ENCODE measurements around the gene NUSAP1. TPM values are rescaled to one million over a fixed set of nuclear protein-coding genes. Genes with fewer than 3 reads are reported as not detected.
A peak's percentile ranks its signal among the peaks of the same experiment; 100 is the strongest.

Gene NUSAP1
- polyA plus RNA-seq, 3 donors, result 2.4 to 4.0 (median 3.5) TPM

DNA sequence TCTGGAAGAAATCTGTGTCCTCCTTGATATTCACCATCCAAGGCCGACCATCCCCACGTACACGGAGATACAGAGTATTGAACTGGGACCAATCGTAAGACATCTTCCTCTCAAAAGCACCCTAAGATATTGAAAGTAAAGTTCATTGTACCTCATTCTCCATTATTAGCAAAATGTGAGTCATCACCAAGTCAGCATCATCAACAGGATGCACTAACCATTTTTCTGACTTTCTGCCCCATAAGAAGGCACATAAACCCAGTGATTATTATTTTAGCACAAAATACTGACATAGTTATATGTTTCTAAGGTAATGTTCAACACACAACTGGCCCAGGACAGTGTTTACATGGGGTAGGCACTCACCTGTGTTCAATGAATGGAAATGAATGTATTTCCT is 62.2 kb downstream of the NUSAP1 start:
- no peak for DNase-seq
- Histone ChIP-seq H3K27ac (ENCODE audit: low read depth in 1 of 2, low read length in 2 of 2) (no peak overlapping the region), H3K4me2 (replicated peaks; ENCODE audit: extremely low read depth, low read length, poor library complexity, severe bottlenecking) (no peak overlapping the region), H3K27me3 (ENCODE audit: control insufficient read depth in 2 of 2, insufficient read depth in 2 of 2, low read length in 2 of 2) (no peaks in the 10 kb centered on the region), H3K79me2 (ENCODE audit: insufficient read depth, low read length) (no peaks in the 10 kb centered on the region), H3K4me3 (replicated peaks in 1 of 3; ENCODE audit: low read depth in 2 of 3, low read length in 3 of 3) (no peak overlapping the region), H3K36me3 (replicated peaks in 1 of 2; ENCODE audit: control insufficient read depth in 1 of 2, insufficient read depth in 2 of 2, low read length in 2 of 2) (peaks cover 19 to 32% of the 10 kb centered on the region in 2 donors), H3K4me1 (ENCODE audit: control insufficient read depth in 1 of 2, insufficient read depth in 2 of 2, low read length in 2 of 2) (peaks cover 7 to 9% of the 10 kb centered on the region in 2 donors), H2AFZ (ENCODE audit: insufficient read depth, low read depth, low read length, poor library complexity, severe bottlenecking) (no peak overlapping the region), H3K9ac (ENCODE audit: insufficient read depth, low read length, poor library complexity, severe bottlenecking) (no peak overlapping the region), H4K20me1 (ENCODE audit: insufficient read depth, low read length) (no peaks in the 10 kb centered on the region), H3K9me3 (replicated peaks in 1 of 2; ENCODE audit: control insufficient read depth in 1 of 2, insufficient read depth in 1 of 2, low read length in 2 of 2) (no peaks in the 10 kb centered on the region)
- peaks cover 0 to 2% (median 0%) of the 10 kb centered on the region in 3 donors for H3K27me3 Mint-ChIP-seq (ENCODE audit: low read depth in 3 of 3)
- H3K4me1 Mint-ChIP-seq, result peaks cover 15% of the 10 kb centered on the region
- peaks cover 25 to 55% of the 10 kb centered on the region in 2 donors for H3K36me3 Mint-ChIP-seq
- WGBS (ENCODE audit: insufficient coverage), result no CpG with 5 or more reads among the region's 4 CpGs
- H3K27ac Mint-ChIP-seq, result peak overlapping the region in 1 of 7 donors; percentile 22
- peaks cover 0 to 5% (median 0%) of the 10 kb centered on the region in 7 donors for H3K9me3 Mint-ChIP-seq
- intact Hi-C loops (cut with micrococcal nuclease), result no loop called here
- TF ChIP-seq, protein P1, sequence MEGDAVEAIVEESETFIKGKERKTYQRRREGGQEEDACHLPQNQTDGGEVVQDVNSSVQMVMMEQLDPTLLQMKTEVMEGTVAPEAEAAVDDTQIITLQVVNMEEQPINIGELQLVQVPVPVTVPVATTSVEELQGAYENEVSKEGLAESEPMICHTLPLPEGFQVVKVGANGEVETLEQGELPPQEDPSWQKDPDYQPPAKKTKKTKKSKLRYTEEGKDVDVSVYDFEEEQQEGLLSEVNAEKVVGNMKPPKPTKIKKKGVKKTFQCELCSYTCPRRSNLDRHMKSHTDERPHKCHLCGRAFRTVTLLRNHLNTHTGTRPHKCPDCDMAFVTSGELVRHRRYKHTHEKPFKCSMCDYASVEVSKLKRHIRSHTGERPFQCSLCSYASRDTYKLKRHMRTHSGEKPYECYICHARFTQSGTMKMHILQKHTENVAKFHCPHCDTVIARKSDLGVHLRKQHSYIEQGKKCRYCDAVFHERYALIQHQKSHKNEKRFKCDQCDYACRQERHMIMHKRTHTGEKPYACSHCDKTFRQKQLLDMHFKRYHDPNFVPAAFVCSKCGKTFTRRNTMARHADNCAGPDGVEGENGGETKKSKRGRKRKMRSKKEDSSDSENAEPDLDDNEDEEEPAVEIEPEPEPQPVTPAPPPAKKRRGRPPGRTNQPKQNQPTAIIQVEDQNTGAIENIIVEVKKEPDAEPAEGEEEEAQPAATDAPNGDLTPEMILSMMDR (IDR thresholded peaks at IDR 0.05), result no peak
- H3K4me3 Mint-ChIP-seq, result no peak overlapping the region

DNA sequence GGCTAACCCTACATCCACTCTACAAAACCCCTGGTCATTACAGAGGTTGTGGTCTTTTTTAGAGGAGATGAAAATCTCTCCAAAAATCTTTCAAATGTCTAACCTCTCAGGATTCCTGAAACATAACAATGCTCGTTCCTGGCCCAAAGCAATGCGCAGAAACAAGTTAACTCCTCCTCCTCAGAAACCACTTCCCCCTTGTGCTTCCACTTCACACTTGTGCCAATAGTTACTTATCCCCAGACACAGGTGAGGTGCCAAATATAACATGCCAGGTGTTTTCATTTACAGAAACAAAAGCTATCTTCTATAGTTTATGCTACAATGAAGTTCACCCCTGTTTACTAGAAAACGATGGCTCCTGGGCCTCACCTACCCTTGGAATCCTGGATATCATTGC is 63.4 kb downstream of the NUSAP1 start:
- intact Hi-C loops (cut with micrococcal nuclease), result no loop called here
- H3K4me2 ChIP-seq (replicated peaks; ENCODE audit: extremely low read depth, low read length, poor library complexity, severe bottlenecking), result peak overlapping the region; percentile 9
- peak overlapping the region in 1 of 2 donors; percentile 35 for H3K4me3 Mint-ChIP-seq
- no peaks in the 10 kb centered on the region for H3K9me3 ChIP-seq (replicated peaks in 1 of 2; ENCODE audit: control insufficient read depth in 1 of 2, insufficient read depth in 1 of 2, low read length in 2 of 2)
- H3K79me2 ChIP-seq (ENCODE audit: insufficient read depth, low read length), result peaks cover 5% of the 10 kb centered on the region
- peaks cover 0 to 5% (median 0%) of the 10 kb centered on the region in 7 donors for H3K9me3 Mint-ChIP-seq
- H3K27ac Mint-ChIP-seq, result peak overlapping the region in 2 of 7 donors; percentile 12 to 61
- peaks cover 25 to 55% of the 10 kb centered on the region in 2 donors for H3K36me3 Mint-ChIP-seq
- H4K20me1 ChIP-seq (ENCODE audit: insufficient read depth, low read length), result no peaks in the 10 kb centered on the region
- H3K9ac ChIP-seq (ENCODE audit: insufficient read depth, low read length, poor library complexity, severe bottlenecking), result no peak overlapping the region
- TF ChIP-seq, protein P1 (IDR thresholded peaks at IDR 0.05), result no peak
- peaks cover 19 to 32% of the 10 kb centered on the region in 2 donors for H3K36me3 ChIP-seq (replicated peaks in 1 of 2; ENCODE audit: control insufficient read depth in 1 of 2, insufficient read depth in 2 of 2, low read length in 2 of 2)
- DNase-seq, result no peak
- H3K4me1 ChIP-seq (ENCODE audit: control insufficient read depth in 1 of 2, insufficient read depth in 2 of 2, low read length in 2 of 2), result peaks cover 8 to 9% of the 10 kb centered on the region in 2 donors
- H3K4me1 Mint-ChIP-seq, result peaks cover 15% of the 10 kb centered on the region
- H3K27ac ChIP-seq (ENCODE audit: low read depth in 1 of 2, low read length in 2 of 2), result peak overlapping the region in 1 of 2 donors; percentile 61
- H3K4me3 ChIP-seq (replicated peaks in 1 of 3; ENCODE audit: low read depth in 2 of 3, low read length in 3 of 3), result no peak overlapping the region
- no peak overlapping the region for H2AFZ ChIP-seq (ENCODE audit: insufficient read depth, low read depth, low read length, poor library complexity, severe bottlenecking)
- 50% methylated on average over 2 of the region's 3 CpGs for WGBS (ENCODE audit: insufficient coverage)
- H3K27me3 Mint-ChIP-seq (ENCODE audit: low read depth in 3 of 3), result no peaks in the 10 kb centered on the region
- no peaks in the 10 kb centered on the region for H3K27me3 ChIP-seq (ENCODE audit: control insufficient read depth in 2 of 2, insufficient read depth in 2 of 2, low read length in 2 of 2)

All from CD14-positive monocyte (primary cell).